ENCODE data around the gene TREX2.

DNA sequence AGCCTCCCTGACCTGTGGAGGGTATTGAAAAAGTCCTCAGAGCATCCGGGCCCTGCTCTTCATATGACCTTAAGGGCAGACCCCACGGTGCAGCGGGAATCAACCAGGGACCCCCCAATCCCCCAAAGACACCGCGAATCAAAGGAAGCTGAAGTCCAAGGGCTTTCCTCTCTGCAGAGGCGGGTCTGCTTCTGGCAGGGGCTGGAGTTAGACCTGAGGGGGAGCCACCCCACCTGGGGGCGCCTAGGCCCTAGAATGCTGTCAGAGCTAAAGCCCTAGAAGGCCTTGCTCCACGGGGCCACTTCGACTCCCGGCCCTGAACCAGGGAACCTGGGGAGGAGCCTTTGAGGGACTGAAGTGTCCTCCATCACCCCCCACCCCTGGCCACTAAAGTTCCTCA is 27.3 kb upstream of the TREX2 start:
- TF ChIP-seq CTCF (IDR thresholded peaks at IDR 0.05) (no peak), EP300 (IDR thresholded peaks at IDR 0.05) (no peak), POLR2A (IDR thresholded peaks at IDR 0.05; ENCODE audit: low read depth) (no peak), POLR2AphosphoS5 (IDR thresholded peaks at IDR 0.05) (no peak)

All from esophagus muscularis mucosa (tissue), 4 donors.